Uterus (tissue), 4 donors: ENCODE data around the gene PMM2. TPM values are rescaled to one million over a fixed set of nuclear protein-coding genes. Genes with fewer than 3 reads are reported as not detected.

Source experiments
- DNase-seq, 2 donors: peaks; one replicate each; pipeline ENCODE4 v3.0.0-alpha.2; 2019 to 2020
- H3K27ac ChIP-seq, 2 donors: fragments of 200-600 bp; sonication (generic); 1 replicate in 1 of 2; 2 replicates in 1 of 2; pipeline ENCODE4 v1.5.1; 2016 to 2018
- H3K27me3 ChIP-seq, 2 donors: fragments of 200-600 bp; sonication (generic); one replicate each; pipeline ENCODE4 v1.5.1; 2018 to 2019; ENCODE audit warnings: control low read depth in 1 of 2
- H3K36me3 ChIP-seq, 2 donors: fragments of 200-600 bp; sonication (generic); one replicate each; pipeline ENCODE4 v1.5.1; 2019; ENCODE audit warnings: control low read depth in 1 of 2
- H3K4me1 ChIP-seq, 2 donors: fragments of 200-600 bp; sonication (generic); one replicate each; pipeline ENCODE4 v1.5.1; 2018 to 2019; ENCODE audit warnings: control low read depth in 1 of 2
- H3K4me3 ChIP-seq, 2 donors: fragments of 200-600 bp; sonication (generic); 1 replicate in 1 of 2; 2 replicates in 1 of 2; pipeline ENCODE4 v1.5.1; 2018 to 2019; ENCODE audit warnings: mild to moderate bottlenecking in 1 of 2
- H3K9me3 ChIP-seq, 2 donors: fragments of 200-600 bp; sonication (generic); one replicate each; pipeline ENCODE4 v1.5.1; 2019; ENCODE audit warnings: control low read depth in 1 of 2
- CTCF ChIP-seq, 4 experiments: fragments of 200-600 bp in 2 of 4; fragments of 450-650 bp in 2 of 4; sonication (generic) in 2 of 4; IDR thresholded peaks; one replicate each; pipeline ENCODE4 v1.5.1; 2016 to 2019; ENCODE audit warnings: antibody characterized with exemption in 4 of 4, mild to moderate bottlenecking in 2 of 4, moderate library complexity in 1 of 4
- POLR2A ChIP-seq, 2 donors: fragments of 450-650 bp; IDR thresholded peaks; one replicate each; pipeline ENCODE4 v1.6.1; 2016; ENCODE audit warnings: antibody characterized with exemption in 2 of 2, mild to moderate bottlenecking in 1 of 2, moderate library complexity in 1 of 2
- intact Hi-C: fragments of 100-400 bp; cut with DNase I; formaldehyde crosslinking; loops from one replicate; pipeline ENCODE4 v1.15.1; 2023; ENCODE audit warnings: low total_unique reads
- total RNA-seq, 4 donors: library from RNA; depleted of rRNA in 3 of 4; stranded (reverse); fragments of >200 nt in 3 of 4; gene quantifications; one replicate each; pipeline versions ENCODE4 v1.1.0 to v1.2.4, GENCODE V29; 2014 to 2023
- donor health status: DM: yes; HTN: yes; CAD: no.

The PMM2 gene
- total RNA-seq, 4 donors from 2014 or later: 19.0 to 41.6 (median 27.5) TPM

GRCh38 chr16:8865145-8865882 lies 67.7 kb downstream of the PMM2 start:
- Histone ChIP-seq H3K27ac (peak overlapping the region; percentile 80 to 86), H3K9me3 (no peaks in the 10 kb centered on the region), H3K4me1 (peaks cover 0 to 38% of the 10 kb centered on the region in 2 donors), H3K27me3 (no peaks in the 10 kb centered on the region), H3K36me3 (no peaks in the 10 kb centered on the region), H3K4me3 (no peak overlapping the region)
- DNase-seq: no peak
- intact Hi-C loops: no loop called here
- TF ChIP-seq CTCF (IDR thresholded peaks at IDR 0.05) (no peak), POLR2A (IDR thresholded peaks at IDR 0.05) (no peak)

- Histone ChIP-seq H3K4me1 (peaks cover 0 to 38% of the 10 kb centered on the region in 2 donors), H3K36me3 (no peaks in the 10 kb centered on the region), H3K27ac (peak overlapping the region; percentile 80 to 86), H3K9me3 (no peaks in the 10 kb centered on the region), H3K4me3 (peak overlapping the region; percentile 46 to 75), H3K27me3 (no peaks in the 10 kb centered on the region)
- TF ChIP-seq POLR2A (IDR thresholded peaks at IDR 0.05): no peak
- TF ChIP-seq CTCF (IDR thresholded peaks at IDR 0.05): no peak
- intact Hi-C loops: no loop called here
- peak; percentile 59 to 78 for DNase-seq
Observed at GRCh38 chr16:8866118-8866883, 68.7 kb downstream of the PMM2 start.

GRCh38 chr16:8866884-8867215 lies 69.2 kb downstream of the PMM2 start:
- Histone ChIP-seq H3K36me3 (no peaks in the 10 kb centered on the region), H3K4me1 (peaks cover 0 to 38% of the 10 kb centered on the region in 2 donors), H3K4me3 (peak overlapping the region; percentile 46 to 75), H3K9me3 (no peaks in the 10 kb centered on the region), H3K27ac (peak overlapping the region; percentile 80 to 86), H3K27me3 (no peaks in the 10 kb centered on the region)
- no peak for TF ChIP-seq POLR2A (IDR thresholded peaks at IDR 0.05)
- TF ChIP-seq CTCF (IDR thresholded peaks at IDR 0.05): no peak
- no peak for DNase-seq
- intact Hi-C loops: no loop called here

GRCh38 chr16:8867216-8867931 lies 69.7 kb downstream of the PMM2 start:
- Histone ChIP-seq H3K36me3 (no peaks in the 10 kb centered on the region), H3K27me3 (no peaks in the 10 kb centered on the region), H3K4me3 (peak overlapping the region; percentile 46 to 75), H3K9me3 (no peaks in the 10 kb centered on the region), H3K27ac (peak overlapping the region; percentile 80 to 86), H3K4me1 (peaks cover 0 to 38% of the 10 kb centered on the region in 2 donors)
- TF ChIP-seq POLR2A (IDR thresholded peaks at IDR 0.05) (no peak), CTCF (IDR thresholded peaks at IDR 0.05) (no peak)
- intact Hi-C loops: no loop called here
- DNase-seq: peak in 1 of 2 donors; percentile 62
